ENCODE data around the gene TAOK3. TPM values are rescaled to one million over a fixed set of nuclear protein-coding genes. Genes with fewer than 3 reads are reported as not detected.

Gene TAOK3
- total and polyA plus RNA-seq, 9 of the 15 experiments (the other 6 are each of a cell fraction or from before 2014, with no cell fraction given), result 24.3 to 83.5 (median 47.1) TPM

DNA sequence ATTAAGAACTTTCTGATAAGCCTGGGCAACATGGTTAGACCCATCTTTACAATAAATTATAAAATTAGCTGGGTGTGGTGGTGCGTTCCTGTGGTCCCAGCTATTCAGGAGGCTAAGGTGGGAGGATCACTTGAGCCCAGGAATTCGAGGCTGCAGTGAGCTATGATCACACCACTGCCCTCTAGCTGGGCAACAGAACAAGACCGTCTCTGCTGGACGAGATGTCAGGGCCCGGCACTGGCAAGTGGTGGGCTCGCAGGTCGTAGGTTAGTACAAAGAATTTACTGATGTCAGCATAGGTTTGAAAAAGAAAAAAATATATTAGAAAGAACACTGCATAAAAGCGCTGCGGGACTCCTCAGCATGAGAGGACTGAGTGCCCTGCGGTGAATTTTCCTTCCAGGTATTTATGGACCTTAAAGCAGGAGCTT lies 253.2 kb downstream of the TAOK3 start:
- Histone ChIP-seq H3K4me3 (no peak overlapping the region), H3K9me3 (replicated peaks; ENCODE audit: control insufficient read depth, insufficient read depth, low read depth, low read length) (no peaks in the 10 kb centered on the region), H3K4me1 (replicated peaks in 1 of 2; ENCODE audit: control insufficient read depth in 2 of 2, insufficient read depth in 2 of 2, low read length in 2 of 2) (peaks cover 4 to 12% of the 10 kb centered on the region in 2 experiments; a peak in 4 of 5 replicates), H3K36me3 (ENCODE audit: control insufficient read depth, insufficient read depth, low read length) (no peaks in the 10 kb centered on the region; the same call in 2 of the 3 replicates), H3K79me2 (ENCODE audit: control insufficient read depth, insufficient read depth, low read length) (no peaks in the 10 kb centered on the region), H3K4me2 (ENCODE audit: insufficient read depth, low read length) (no peak overlapping the region), H4K20me1 (replicated peaks; ENCODE audit: control insufficient read depth, insufficient read depth, low read length) (no peaks in the 10 kb centered on the region), H3K27ac (ENCODE audit: extremely low read depth, low read depth, low read length) (no peak overlapping the region), H3K27me3 (ENCODE audit: control insufficient read depth in 2 of 2, insufficient read depth in 2 of 2, low read length in 2 of 2) (no peaks in the 10 kb centered on the region), H3K9me1 (ENCODE audit: control insufficient read depth, insufficient read depth, low read length) (no peaks in the 10 kb centered on the region), H3K9ac (ENCODE audit: insufficient read depth in 1 of 2, low read depth in 2 of 2, low read length in 2 of 2) (no peak overlapping the region), H2AFZ (ENCODE audit: low read depth, low read length) (no peak overlapping the region)
- intact Hi-C loops (cut with micrococcal nuclease) (loop anchor here (10.0 kb wide), 1 partner anchor 245 kb away; no protein-coding TSS in a partner anchor), in situ Hi-C loops (cut with MboI) (no loop called here)
- ATAC-seq, result no peak
- DNase-seq (ENCODE audit: extremely low read depth in 1 of 4, low spot score in 3 of 4), result peak in 1 of 4 experiments; percentile 4
- no peak for TF ChIP-seq MNT (conservative IDR thresholded peaks at IDR 0.05)
- TF ChIP-seq, protein P1, sequence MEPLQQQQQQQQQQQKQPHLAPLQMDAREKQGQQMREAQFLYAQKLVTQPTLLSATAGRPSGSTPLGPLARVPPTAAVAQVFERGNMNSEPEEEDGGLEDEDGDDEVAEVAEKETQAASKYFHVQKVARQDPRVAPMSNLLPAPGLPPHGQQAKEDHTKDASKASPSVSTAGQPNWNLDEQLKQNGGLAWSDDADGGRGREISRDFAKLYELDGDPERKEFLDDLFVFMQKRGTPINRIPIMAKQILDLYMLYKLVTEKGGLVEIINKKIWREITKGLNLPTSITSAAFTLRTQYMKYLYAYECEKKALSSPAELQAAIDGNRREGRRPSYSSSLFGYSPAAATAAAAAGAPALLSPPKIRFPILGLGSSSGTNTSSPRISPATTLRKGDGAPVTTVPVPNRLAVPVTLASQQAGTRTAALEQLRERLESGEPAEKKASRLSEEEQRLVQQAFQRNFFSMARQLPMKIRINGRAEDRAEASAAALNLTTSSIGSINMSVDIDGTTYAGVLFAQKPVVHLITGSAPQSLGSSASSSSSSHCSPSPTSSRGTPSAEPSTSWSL (CRISPR knock-in tag; IDR thresholded peaks at IDR 0.05; ENCODE audit: borderline replicate concordance), result no peak
- TF ChIP-seq, protein P2, sequence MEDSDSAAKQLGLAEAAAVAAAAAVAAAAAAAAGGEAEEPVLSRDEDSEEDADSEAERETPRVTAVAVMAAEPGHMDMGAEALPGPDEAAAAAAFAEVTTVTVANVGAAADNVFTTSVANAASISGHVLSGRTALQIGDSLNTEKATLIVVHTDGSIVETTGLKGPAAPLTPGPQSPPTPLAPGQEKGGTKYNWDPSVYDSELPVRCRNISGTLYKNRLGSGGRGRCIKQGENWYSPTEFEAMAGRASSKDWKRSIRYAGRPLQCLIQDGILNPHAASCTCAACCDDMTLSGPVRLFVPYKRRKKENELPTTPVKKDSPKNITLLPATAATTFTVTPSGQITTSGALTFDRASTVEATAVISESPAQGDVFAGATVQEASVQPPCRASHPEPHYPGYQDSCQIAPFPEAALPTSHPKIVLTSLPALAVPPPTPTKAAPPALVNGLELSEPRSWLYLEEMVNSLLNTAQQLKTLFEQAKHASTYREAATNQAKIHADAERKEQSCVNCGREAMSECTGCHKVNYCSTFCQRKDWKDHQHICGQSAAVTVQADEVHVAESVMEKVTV (CRISPR knock-in tag; IDR thresholded peaks at IDR 0.05), result no peak
- TF ChIP-seq BDP1 (IDR thresholded peaks at IDR 0.05; ENCODE audit: insufficient read depth, insufficient read length), result no peak
- no peak for TF ChIP-seq ZNF143 (CRISPR knock-in tag; IDR thresholded peaks at IDR 0.05)
- TF ChIP-seq, protein P3, sequence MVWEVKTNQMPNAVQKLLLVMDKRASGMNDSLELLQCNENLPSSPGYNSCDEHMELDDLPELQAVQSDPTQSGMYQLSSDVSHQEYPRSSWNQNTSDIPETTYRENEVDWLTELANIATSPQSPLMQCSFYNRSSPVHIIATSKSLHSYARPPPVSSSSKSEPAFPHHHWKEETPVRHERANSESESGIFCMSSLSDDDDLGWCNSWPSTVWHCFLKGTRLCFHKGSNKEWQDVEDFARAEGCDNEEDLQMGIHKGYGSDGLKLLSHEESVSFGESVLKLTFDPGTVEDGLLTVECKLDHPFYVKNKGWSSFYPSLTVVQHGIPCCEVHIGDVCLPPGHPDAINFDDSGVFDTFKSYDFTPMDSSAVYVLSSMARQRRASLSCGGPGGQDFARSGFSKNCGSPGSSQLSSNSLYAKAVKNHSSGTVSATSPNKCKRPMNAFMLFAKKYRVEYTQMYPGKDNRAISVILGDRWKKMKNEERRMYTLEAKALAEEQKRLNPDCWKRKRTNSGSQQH (CRISPR knock-in tag; IDR thresholded peaks at IDR 0.05), result no peak
- ChIA-PET POLR2A (interaction anchor here (0.8 to 2.9 kb wide), 2 partner anchors 25 to 257 kb away, joined by 3 to 14 read pairs; partner anchors contain the start of gene SUDS3), CTCF (ENCODE audit: low intra/inter-chr PET ratio) (interaction anchor here (3.0 kb wide), 1 partner anchor 256 kb away, joined by 31 read pairs; the partner anchor contains the start of gene SUDS3)
- 85% methylated on average over 10 of the region's 10 CpGs for WGBS (ENCODE audit: insufficient coverage, low coverage, missing lambda C conversion rate)
- no TSS peak for BruUV-seq (replicated peaks)
- no peak for FAIRE-seq

All from K562 (cell line).